Ovary (tissue), 3 donors: ENCODE results near the gene NHERF1.

ENCODE experiments used
- EP300 ChIP-seq: sonication (generic); formaldehyde crosslinking; IDR thresholded peaks from one replicate; pipeline ENCODE4 v1.6.1; 2017; ENCODE audit warnings: antibody characterized with exemption
- TF ChIP-seq, protein P1 (sequence below), 3 donors: fragments of 450-650 bp in 2 of 3; fragments of 200-600 bp in 1 of 3; IDR thresholded peaks; one replicate each; pipeline versions ENCODE4 v1.5.1 to v1.8.0; 2016 to 2022; ENCODE audit warnings: antibody characterized with exemption in 3 of 3, mild to moderate bottlenecking in 1 of 3
- donor health status: DM: no; HTN: no; CAD: no.

DNA sequence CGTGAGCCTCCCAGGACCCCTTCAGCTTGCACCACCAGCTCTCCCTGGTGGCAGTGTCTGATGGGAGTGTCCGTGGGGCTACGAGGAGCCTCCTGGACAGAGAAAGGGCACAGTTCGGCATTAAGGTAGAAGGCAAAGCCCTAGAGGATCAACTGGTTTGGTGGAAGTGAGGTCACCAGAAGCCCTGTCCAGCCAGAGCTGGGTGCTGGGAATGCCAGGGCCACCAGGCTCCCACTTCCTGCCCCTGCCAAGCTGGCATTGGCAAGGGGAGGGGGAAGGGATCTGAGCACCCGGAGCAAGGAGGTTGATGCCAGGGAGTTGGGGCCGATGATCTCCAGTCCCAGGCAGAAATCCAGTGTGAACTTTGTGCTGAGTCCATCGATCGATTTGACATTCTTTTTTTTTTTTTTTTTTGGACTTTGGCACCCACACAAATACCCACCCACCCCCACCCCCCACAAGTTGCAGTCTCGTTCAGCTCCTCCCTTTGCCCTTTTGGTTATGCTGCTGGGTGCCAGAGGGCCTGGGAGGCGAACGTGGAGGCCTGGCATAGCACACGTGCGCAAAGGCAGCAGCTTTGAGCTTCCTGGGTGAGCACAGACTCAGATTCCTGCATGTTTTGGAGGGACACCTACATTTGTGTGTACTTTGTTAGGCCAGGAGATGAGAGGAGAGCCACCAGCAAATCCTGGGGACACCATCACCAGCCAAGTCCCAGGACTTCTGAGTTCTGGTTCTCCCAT is 2.1 kb downstream of the NHERF1 start:
- TF ChIP-seq, protein P1, sequence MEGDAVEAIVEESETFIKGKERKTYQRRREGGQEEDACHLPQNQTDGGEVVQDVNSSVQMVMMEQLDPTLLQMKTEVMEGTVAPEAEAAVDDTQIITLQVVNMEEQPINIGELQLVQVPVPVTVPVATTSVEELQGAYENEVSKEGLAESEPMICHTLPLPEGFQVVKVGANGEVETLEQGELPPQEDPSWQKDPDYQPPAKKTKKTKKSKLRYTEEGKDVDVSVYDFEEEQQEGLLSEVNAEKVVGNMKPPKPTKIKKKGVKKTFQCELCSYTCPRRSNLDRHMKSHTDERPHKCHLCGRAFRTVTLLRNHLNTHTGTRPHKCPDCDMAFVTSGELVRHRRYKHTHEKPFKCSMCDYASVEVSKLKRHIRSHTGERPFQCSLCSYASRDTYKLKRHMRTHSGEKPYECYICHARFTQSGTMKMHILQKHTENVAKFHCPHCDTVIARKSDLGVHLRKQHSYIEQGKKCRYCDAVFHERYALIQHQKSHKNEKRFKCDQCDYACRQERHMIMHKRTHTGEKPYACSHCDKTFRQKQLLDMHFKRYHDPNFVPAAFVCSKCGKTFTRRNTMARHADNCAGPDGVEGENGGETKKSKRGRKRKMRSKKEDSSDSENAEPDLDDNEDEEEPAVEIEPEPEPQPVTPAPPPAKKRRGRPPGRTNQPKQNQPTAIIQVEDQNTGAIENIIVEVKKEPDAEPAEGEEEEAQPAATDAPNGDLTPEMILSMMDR (IDR thresholded peaks at IDR 0.05), result no peak
- TF ChIP-seq EP300, result no peak
